CD4-positive, alpha-beta memory T cell (primary cell): Measurements from ENCODE around the gene MRPL21. TPM values are rescaled to one million over a fixed set of nuclear protein-coding genes. Genes with fewer than 3 reads are reported as not detected.

Experiments
- CTCF ChIA-PET: fragments of 350-600 bp; sonication (Branson Sonifier 250); formaldehyde crosslinking; loops from one replicate; lab custom pipeline; 2021; ENCODE audit warnings: inconsistent platforms; ENCODE audit not compliant: partially characterized antibody; lab: Charles Lee
- POLR2A ChIA-PET: fragments of 350-600 bp; sonication (Branson Sonifier 250); formaldehyde crosslinking; loops from one replicate; lab custom pipeline; 2021; ENCODE audit not compliant: partially characterized antibody; lab: Charles Lee
- DNase-seq, 5 donors: peaks; one replicate each; pipeline versions ENCODE4 v3.0.0 to v3.0.0-alpha.2; 2020 to 2022; ENCODE audit warnings: mixed read lengths in 1 of 5
- H3K27ac ChIP-seq: one replicate; pipeline ENCODE4 v1.7.0; 2013; ENCODE audit warnings: low read depth, low read length
- H3K27me3 ChIP-seq: 2 replicates; pipeline ENCODE4 v1.7.0; 2013; ENCODE audit warnings: mild to moderate bottlenecking, low read length, moderate library complexity; ENCODE audit not compliant: insufficient read depth
- H3K36me3 ChIP-seq: 2 replicates; pipeline ENCODE4 v1.7.0; 2013; ENCODE audit warnings: mild to moderate bottlenecking, low read length, moderate library complexity; ENCODE audit not compliant: insufficient read depth
- H3K4me1 ChIP-seq: 2 replicates; pipeline ENCODE4 v1.7.0; 2013; ENCODE audit warnings: mild to moderate bottlenecking, low read length, moderate library complexity; ENCODE audit not compliant: insufficient read depth
- H3K4me3 ChIP-seq, 2 donors: one replicate each; pipeline ENCODE4 v1.7.0; 2013; ENCODE audit warnings: low read length in 2 of 2, mild to moderate bottlenecking in 1 of 2
- H3K9me3 ChIP-seq, 2 donors: one replicate each; pipeline ENCODE4 v1.7.0; 2013; ENCODE audit warnings: low read length in 2 of 2, control low read depth in 1 of 2; ENCODE audit not compliant: control insufficient read depth in 1 of 2
- H3K27ac Mint-ChIP-seq, 7 donors: one replicate each; pipeline ENCODE4 v1.8.0; 2020 to 2021; ENCODE audit warnings: mixed read lengths in 7 of 7, mild to moderate bottlenecking in 6 of 7, inconsistent platforms in 3 of 7, moderate library complexity in 3 of 7
- H3K27me3 Mint-ChIP-seq, 2 donors: one replicate each; pipeline ENCODE4 v1.8.0; 2020 to 2021; ENCODE audit warnings: mixed read lengths in 2 of 2
- H3K36me3 Mint-ChIP-seq, 2 donors: one replicate each; pipeline ENCODE4 v1.8.0; 2020 to 2021; ENCODE audit warnings: mixed read lengths in 2 of 2, inconsistent platforms in 1 of 2, mild to moderate bottlenecking in 1 of 2
- H3K4me1 Mint-ChIP-seq, 4 donors: one replicate each; pipeline ENCODE4 v1.8.0; 2020 to 2021; ENCODE audit warnings: mixed read lengths in 4 of 4, mild to moderate bottlenecking in 1 of 4
- H3K4me3 Mint-ChIP-seq, 8 donors: one replicate each; pipeline ENCODE4 v1.8.0; 2020 to 2021; ENCODE audit warnings: mixed read lengths in 8 of 8, mild to moderate bottlenecking in 7 of 8, moderate library complexity in 6 of 8, inconsistent platforms in 3 of 8
- H3K9me3 Mint-ChIP-seq, 8 donors: one replicate each; pipeline ENCODE4 v1.8.0; 2020 to 2021; ENCODE audit warnings: mixed read lengths in 8 of 8, mild to moderate bottlenecking in 5 of 8, inconsistent platforms in 3 of 8, moderate library complexity in 1 of 8
- intact Hi-C: fragments of 100-400 bp; cut with micrococcal nuclease; formaldehyde crosslinking; loops from one replicate; pipeline ENCODE4 v1.15.1; 2023
- polyA plus RNA-seq, 2 donors: library from polyadenylated mRNA; unstranded; fragments of 300-500 nt; fragmentation: Illumina TruSeq; gene quantifications; one replicate each; pipeline ENCODE4 v1.2.3, GENCODE V29; 2021
- total RNA-seq, 2 experiments: library from RNA; stranded (reverse); gene quantifications; one replicate each; pipeline ENCODE4 v1.2.3, GENCODE V29; 2021

MRPL21 gene
- total and polyA plus RNA-seq, 4 experiments from 2014 or later, result 36.2 to 151 (median 71.0) TPM

DNA sequence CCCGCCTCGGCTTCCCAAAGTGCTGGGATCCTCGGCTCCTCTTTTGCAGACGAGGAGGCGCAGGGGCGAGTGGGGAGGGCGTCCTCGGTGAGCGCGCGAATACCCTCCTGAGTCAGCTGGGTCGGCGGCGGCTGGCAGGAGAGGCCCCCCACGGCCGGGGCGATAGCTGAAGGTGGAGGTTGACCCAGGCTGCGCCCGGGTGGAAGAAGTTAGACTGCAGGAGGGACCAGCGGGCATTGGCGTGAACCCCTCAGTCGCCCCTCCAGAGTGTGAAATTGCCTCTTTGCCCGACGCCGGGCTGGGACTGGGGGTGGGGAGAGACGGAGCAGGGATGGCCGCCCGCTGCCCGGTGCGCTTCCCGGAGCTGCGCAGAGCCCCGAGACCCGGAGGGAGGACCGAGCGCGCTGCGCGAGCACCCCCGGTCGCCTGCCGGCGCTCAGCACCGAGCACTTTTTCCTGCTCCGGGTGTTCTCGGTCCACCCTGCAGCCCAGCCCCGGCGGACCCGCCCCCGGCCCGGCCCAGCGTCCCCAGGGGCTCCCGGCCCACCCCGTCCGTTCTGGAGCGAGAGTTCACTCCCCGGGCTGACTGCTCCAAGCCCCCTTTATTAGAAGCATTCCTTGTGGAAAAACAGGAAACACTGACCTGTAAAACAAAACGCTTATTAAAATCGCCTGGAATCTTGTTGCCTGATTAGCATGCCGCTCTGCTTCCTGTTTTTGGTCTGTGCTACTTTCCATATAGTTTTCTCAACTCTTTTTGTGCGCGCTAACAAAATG, 48.2 kb downstream of the MRPL21 start:
- Histone ChIP-seq H3K27me3 (peaks cover 13% of the 10 kb centered on the region), H3K4me3 (peak overlapping the region in 1 of 2 donors; percentile 38), H3K27ac (no peak overlapping the region), H3K9me3 (no peaks in the 10 kb centered on the region), H3K4me1 (peaks cover 11% of the 10 kb centered on the region), H3K36me3 (no peaks in the 10 kb centered on the region)
- intact Hi-C loops, result no loop called here
- DNase-seq, result peak in 1 of 5 donors; percentile 23
- Mint-ChIP-seq H3K9me3 (peaks cover 0 to 3% (median 0%) of the 10 kb centered on the region in 8 donors), H3K27ac (no peak overlapping the region), H3K36me3 (no peaks in the 10 kb centered on the region), H3K4me1 (peaks cover 0 to 11% (median 2%) of the 10 kb centered on the region in 4 donors), H3K4me3 (peak overlapping the region; percentile 59 to 79 (median 74)), H3K27me3 (peaks cover 18 to 21% of the 10 kb centered on the region in 2 donors)
- POLR2A ChIA-PET, result interaction anchor here (0.5 to 2.5 kb wide), 3 partner anchors 12 to 17 kb away, joined by 3 to 16 read pairs (median 4); no protein-coding TSS in a partner anchor
- CTCF ChIA-PET, result interaction anchor here (0.7 to 2.8 kb wide), 5 partner anchors 11 to 271 kb away, joined by 4 to 22 read pairs (median 4); no protein-coding TSS in a partner anchor

- ChIA-PET CTCF (interaction anchor here (0.7 to 2.8 kb wide), 4 partner anchors 10 to 222 kb away, joined by 4 to 22 read pairs (median 8); no protein-coding TSS in a partner anchor), POLR2A (interaction anchor here (0.8 to 2.5 kb wide), 2 partner anchors 11 to 14 kb away, joined by 4 to 16 read pairs; no protein-coding TSS in a partner anchor)
- Mint-ChIP-seq H3K27ac (no peak overlapping the region), H3K9me3 (peaks cover 0 to 2% (median 0%) of the 10 kb centered on the region in 8 donors), H3K36me3 (no peaks in the 10 kb centered on the region), H3K4me3 (peak overlapping the region in 6 of 8 donors; percentile 16 to 70 (median 58)), H3K4me1 (peaks cover 0 to 11% (median 2%) of the 10 kb centered on the region in 4 donors), H3K27me3 (peaks cover 18 to 21% of the 10 kb centered on the region in 2 donors)
- Histone ChIP-seq H3K4me3 (no peak overlapping the region), H3K27ac (no peak overlapping the region), H3K9me3 (no peaks in the 10 kb centered on the region), H3K4me1 (peaks cover 11% of the 10 kb centered on the region), H3K27me3 (peaks cover 13% of the 10 kb centered on the region), H3K36me3 (no peaks in the 10 kb centered on the region)
- no peak for DNase-seq
- intact Hi-C loops, result no loop called here
Observed at GRCh38 chr11:68854273-68854958, 49.2 kb downstream of the MRPL21 start.

DNA sequence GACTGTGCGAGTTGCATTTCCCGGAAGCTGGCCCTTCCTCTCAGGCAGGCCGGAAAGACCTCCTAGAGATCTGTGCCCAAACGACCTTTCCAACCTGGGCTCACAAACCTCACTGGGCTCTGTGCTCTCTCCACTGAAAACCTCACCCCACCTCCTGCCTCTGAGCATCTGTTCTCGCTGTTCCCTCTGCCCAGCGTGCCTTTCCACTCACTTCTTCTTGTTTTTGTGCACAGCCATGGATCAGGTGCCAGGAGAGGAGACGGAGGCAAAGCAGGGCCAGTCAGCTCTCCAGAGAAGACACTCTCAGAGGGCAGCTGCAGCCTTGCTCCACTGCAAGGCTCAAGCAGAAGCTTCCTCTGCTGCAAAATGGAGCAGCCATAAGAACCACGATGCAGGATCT, 51.0 kb downstream of the MRPL21 start:
- peaks cover 0 to 11% (median 2%) of the 10 kb centered on the region in 4 donors for H3K4me1 Mint-ChIP-seq
- POLR2A ChIA-PET, result interaction anchor here (1.2 kb wide), 1 partner anchor 10 kb away, joined by 4 read pairs; no protein-coding TSS in a partner anchor

GRCh38 chr11:68848429-68848828, 55.2 kb downstream of the MRPL21 start:
- H3K27me3 ChIP-seq, result peaks cover 3% of the 10 kb centered on the region
- H3K4me3 ChIP-seq, result no peak overlapping the region
- Mint-ChIP-seq H3K4me3 (no peak overlapping the region), H3K27me3 (peaks cover 6 to 11% of the 10 kb centered on the region in 2 donors), H3K9me3 (no peaks in the 10 kb centered on the region), H3K27ac (no peak overlapping the region), H3K36me3 (peaks cover 0 to 1% of the 10 kb centered on the region in 2 donors), H3K4me1 (peaks cover 0 to 11% (median 6%) of the 10 kb centered on the region in 4 donors)
- no peak overlapping the region for H3K27ac ChIP-seq
- intact Hi-C loops, result loop anchor here (10.0 kb wide), 1 partner anchor 384 kb away; the partner anchor contains the start of gene PPP6R3
- CTCF ChIA-PET, result no interaction called here
- H3K36me3 ChIP-seq, result no peaks in the 10 kb centered on the region
- POLR2A ChIA-PET, result no interaction called here
- H3K9me3 ChIP-seq, result no peaks in the 10 kb centered on the region
- no peak for DNase-seq
- peaks cover 8% of the 10 kb centered on the region for H3K4me1 ChIP-seq

More for the DNA sequence above, 51.0 kb downstream of the MRPL21 start:
- Histone ChIP-seq H3K27me3 (peaks cover 13% of the 10 kb centered on the region), H3K27ac (no peak overlapping the region), H3K4me1 (peaks cover 11% of the 10 kb centered on the region), H3K4me3 (no peak overlapping the region), H3K36me3 (no peaks in the 10 kb centered on the region), H3K9me3 (no peaks in the 10 kb centered on the region)
- Mint-ChIP-seq H3K27me3 (peaks cover 18 to 24% of the 10 kb centered on the region in 2 donors), H3K9me3 (no peaks in the 10 kb centered on the region), H3K36me3 (no peaks in the 10 kb centered on the region), H3K27ac (no peak overlapping the region), H3K4me3 (no peak overlapping the region)
- DNase-seq, result no peak
- CTCF ChIA-PET, result interaction anchor here (0.6 kb wide), 1 partner anchor 50 kb away, joined by 3 read pairs; no protein-coding TSS in a partner anchor
- intact Hi-C loops, result no loop called here

GRCh38 chr11:68847395-68847794, 56.2 kb downstream of the MRPL21 start:
- Histone ChIP-seq H3K36me3 (no peaks in the 10 kb centered on the region), H3K9me3 (no peaks in the 10 kb centered on the region), H3K27me3 (peaks cover 3% of the 10 kb centered on the region), H3K4me3 (no peak overlapping the region), H3K4me1 (peaks cover 16% of the 10 kb centered on the region), H3K27ac (no peak overlapping the region)
- no peak overlapping the region for H3K4me3 Mint-ChIP-seq
- intact Hi-C loops, result loop anchor here (10.0 kb wide), 1 partner anchor 383 kb away; the partner anchor contains the start of gene PPP6R3
- peak overlapping the region in 1 of 7 donors; percentile 35 for H3K27ac Mint-ChIP-seq
- POLR2A ChIA-PET, result no interaction called here
- no peak for DNase-seq
- H3K36me3 Mint-ChIP-seq, result peaks cover 0 to 5% of the 10 kb centered on the region in 2 donors
- peaks cover 4 to 18% (median 12%) of the 10 kb centered on the region in 4 donors for H3K4me1 Mint-ChIP-seq
- peaks cover 3 to 5% of the 10 kb centered on the region in 2 donors for H3K27me3 Mint-ChIP-seq
- CTCF ChIA-PET, result interaction anchor here (0.6 to 0.8 kb wide), 2 partner anchors 22 to 264 kb away, joined by 3 read pairs; no protein-coding TSS in a partner anchor
- H3K9me3 Mint-ChIP-seq, result no peaks in the 10 kb centered on the region

GRCh38 chr11:68845351-68846002, 58.2 kb downstream of the MRPL21 start:
- no peak for DNase-seq
- Histone ChIP-seq H3K4me1 (peaks cover 25% of the 10 kb centered on the region), H3K27me3 (no peaks in the 10 kb centered on the region), H3K27ac (no peak overlapping the region), H3K4me3 (no peak overlapping the region), H3K36me3 (no peaks in the 10 kb centered on the region), H3K9me3 (no peaks in the 10 kb centered on the region)
- intact Hi-C loops, result loop anchor here (10.0 kb wide), 1 partner anchor 381 kb away; the partner anchor contains the start of gene PPP6R3
- H3K4me1 Mint-ChIP-seq, result peaks cover 4 to 24% (median 15%) of the 10 kb centered on the region in 4 donors
- H3K9me3 Mint-ChIP-seq, result no peaks in the 10 kb centered on the region
- peaks cover 0 to 6% of the 10 kb centered on the region in 2 donors for H3K36me3 Mint-ChIP-seq
- peaks cover 0 to 3% of the 10 kb centered on the region in 2 donors for H3K27me3 Mint-ChIP-seq
- peak overlapping the region in 2 of 8 donors; percentile 6 to 17 for H3K4me3 Mint-ChIP-seq
- ChIA-PET CTCF (interaction anchor here (2.0 to 4.8 kb wide), 4 partner anchors 9 to 260 kb away, joined by 18 to 85 read pairs (median 38); no protein-coding TSS in a partner anchor), POLR2A (interaction anchor here (3.5 kb wide), 1 partner anchor 9 kb away, joined by 16 read pairs; no protein-coding TSS in a partner anchor)
- peak overlapping the region in 1 of 7 donors; percentile 68 for H3K27ac Mint-ChIP-seq
